GM18507 (cell line): ENCODE data around the gene ZNF709.
"Not testable (repeated sequence)": the region's sequence is repeated elsewhere in the genome, so short reads cannot be mapped to it uniquely, and the experiment has no call there.

ENCODE experiments used
- DNase-seq: peaks from one replicate; pipeline ENCODE4 v3.0.0; 2011; ENCODE audit warnings: low read depth; ENCODE audit not compliant: insufficient read length; ENCODE audit errors: extremely low spot score
- FAIRE-seq: peaks from 2 replicates; lab custom pipeline; 2011; peaks lifted over from hg19 to GRCh38; lab: Jason Lieb, UNC

The ZNF709 gene

DNA sequence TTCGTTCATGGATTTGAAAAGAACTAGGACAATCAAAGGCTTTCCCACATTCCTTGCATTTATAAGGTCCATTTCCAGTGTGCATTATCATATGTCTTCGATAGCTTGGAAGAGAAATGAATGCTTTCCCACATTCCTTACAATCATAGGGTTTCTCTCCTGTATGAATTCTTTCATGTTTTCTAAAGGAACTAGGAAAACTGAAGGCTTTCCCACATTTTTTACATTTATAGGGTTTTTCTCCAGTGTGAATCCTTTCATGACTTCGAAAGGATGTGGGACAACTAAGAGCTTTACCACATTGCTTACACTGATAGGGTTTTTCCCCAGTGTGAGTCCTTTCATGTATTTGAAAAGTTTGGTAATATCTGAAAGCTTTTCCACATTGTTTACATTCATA, 19.8 kb downstream of the ZNF709 start:
- FAIRE-seq: no peak

DNA sequence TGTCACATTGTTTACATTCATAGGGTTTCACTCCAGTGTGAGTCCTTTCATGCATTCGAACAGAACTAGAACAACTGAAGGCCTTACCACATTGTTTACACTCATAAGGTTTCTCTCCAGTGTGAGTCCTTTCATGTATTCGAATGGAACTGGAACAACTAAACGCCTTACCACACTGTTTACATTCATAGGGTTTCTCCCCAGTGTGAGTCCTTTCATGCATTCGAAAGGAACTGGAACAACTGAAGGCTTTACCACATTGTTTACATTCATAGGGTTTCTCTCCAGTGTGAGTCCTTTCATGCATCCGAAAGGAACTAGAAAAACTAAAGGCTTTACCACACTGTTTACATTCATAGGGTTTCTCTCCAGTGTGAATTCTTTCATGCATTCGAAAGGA, 20.5 kb downstream of the ZNF709 start:
- FAIRE-seq, DNase-seq: not testable (repeated sequence)

More for the DNA sequence above, 19.8 kb downstream of the ZNF709 start:
- DNase-seq: no peak

DNA sequence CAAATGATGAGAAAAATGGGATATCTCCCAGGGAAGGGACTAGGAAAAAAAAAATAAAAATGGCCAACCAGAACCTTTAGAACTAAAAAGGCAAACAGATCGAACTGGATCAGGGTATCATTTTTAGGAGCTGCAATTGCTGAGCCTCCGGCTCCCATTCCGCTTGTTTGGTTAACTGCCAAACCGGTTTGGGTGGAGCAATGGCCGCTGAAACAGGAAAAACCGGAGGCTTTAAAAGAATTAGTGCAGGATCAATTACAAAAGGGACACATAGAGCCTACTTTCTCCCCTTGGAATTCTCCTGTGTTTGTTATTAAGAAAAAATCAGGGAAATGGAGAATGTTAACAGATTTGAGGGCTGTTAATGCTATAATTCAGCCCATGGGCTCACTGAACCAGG, 31.1 kb downstream of the ZNF709 start:
- FAIRE-seq: no peak

DNA sequence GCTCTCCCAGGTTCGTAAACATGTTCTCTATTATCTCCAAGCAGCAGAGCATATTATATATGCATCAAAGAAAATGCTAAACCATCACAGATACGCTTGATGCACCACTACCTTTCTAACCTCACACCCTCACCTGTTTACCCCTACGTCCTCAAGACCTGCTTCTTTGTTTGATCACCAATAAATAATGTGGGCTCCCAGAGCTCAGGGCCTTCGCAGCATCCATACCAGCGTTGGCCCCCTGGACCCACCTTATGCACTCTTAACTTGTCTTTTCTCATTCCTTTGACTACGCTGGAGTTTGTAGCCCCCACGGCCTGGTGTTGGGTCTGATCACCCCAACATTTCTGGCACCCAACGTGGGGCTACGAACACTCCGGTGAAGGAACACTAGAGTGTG, 33.8 kb downstream of the ZNF709 start:
- no peak for DNase-seq
- no peak for FAIRE-seq

More for the DNA sequence above, 31.1 kb downstream of the ZNF709 start:
- DNase-seq: no peak

DNA sequence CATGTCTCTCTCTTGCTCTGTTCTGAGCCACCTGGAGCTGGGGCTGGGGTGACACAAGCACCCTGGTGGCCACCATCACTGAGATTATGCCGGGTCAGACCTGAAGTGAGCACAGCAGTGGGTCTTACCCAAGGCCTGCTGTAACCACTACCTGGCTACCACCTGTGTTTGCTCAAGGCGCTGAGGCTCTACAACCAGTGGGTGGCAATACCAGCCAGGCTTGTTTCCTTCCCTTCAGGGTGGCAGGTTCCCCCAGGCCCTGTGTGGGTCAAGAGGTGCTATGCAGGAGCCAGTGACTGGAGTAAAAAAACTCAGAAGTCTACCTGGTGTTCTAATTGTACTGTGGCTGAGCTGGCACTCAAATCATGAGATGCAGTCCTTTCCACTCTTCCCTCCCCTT, 35.8 kb downstream of the ZNF709 start:
- DNase-seq (no peak), FAIRE-seq (no peak)

DNA sequence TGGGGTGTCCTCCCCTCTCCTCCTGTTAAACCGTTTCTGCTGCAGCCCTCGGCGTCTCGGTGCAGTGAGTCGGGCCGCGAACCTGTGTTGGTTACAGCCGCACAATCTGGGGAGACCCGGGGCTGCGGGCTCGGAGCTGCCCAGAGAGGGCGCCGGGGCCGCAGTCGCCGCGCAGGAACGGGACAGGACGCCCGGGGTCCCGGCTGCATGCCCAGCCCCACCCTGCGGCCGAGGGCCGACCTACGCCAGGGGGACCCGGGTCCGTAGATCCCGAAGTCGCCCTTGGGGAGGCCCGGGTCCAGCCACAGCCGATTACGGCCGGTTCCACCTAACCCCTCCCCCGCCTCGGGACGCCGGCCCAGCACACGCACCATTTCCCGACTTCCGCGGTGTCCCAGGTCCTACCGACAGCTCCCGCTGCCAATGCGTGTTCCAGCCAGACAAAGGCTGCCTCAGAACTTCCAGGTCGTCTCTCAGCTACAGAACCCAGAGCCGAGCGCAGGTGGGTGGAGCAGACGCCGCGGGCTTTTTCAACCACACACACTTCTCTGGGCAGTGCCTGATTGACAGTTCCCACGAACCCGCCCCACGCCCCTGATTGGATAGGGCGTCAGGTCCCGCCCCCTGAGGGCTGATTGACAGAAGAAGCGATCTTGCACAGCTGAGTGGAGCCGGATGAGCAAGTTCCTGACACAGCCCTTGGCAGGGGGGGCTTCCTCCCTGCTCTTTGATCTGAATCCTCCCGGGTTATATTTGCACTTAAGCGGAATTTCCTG, 43.9 kb downstream of the ZNF709 start, which contains the start of gene ZNF443:
TSS of gene ZNF443 (minus strand) at position 481 of the 776 bp plus-strand sequence. CDS start at position 374, 107 bp downstream.
- FAIRE-seq: peak; percentile 99
- peak; percentile 76 for DNase-seq

DNA sequence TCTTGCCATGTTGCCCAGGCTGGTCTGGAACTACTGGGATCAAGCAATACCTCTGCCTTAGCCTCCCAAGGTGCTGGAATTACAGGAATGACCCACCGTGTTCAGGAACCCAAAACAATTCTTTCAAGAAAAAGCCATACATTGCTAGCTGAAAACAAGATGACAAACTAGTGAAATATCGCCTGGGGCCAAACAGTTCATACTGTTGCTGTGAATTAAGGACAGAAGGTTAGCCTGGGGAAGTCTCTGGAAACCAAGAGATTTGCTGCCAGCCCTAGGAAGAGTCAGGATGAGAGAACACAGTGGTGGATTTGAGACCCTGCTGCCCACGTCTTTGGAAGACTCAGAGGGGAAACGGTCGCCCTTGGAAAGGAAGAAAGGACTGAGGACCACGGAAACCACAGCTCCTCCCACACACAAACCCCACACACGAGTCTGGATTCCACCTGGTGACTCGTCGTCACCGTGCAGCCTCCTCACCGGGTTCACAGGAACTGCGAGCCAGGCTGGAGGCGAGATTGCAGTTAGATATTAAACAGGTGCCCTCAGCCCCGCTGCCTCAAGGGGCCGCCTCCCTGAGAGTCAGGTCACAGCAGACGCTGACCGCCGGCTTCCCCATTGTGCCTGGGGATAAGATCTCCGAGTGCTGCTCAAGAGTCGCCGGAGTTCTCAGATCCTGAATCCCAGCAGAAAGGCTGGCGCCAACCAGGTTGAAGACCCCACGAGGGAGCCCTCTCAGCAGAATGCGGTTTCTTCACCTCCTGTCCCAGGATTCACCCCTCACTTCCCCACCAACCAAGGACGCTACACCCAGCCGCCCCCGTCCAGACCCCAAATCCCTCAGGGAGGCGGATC, 44.7 kb downstream of the ZNF709 start:
- FAIRE-seq: peak; percentile 97
- DNase-seq: not testable (repeated sequence)

DNA sequence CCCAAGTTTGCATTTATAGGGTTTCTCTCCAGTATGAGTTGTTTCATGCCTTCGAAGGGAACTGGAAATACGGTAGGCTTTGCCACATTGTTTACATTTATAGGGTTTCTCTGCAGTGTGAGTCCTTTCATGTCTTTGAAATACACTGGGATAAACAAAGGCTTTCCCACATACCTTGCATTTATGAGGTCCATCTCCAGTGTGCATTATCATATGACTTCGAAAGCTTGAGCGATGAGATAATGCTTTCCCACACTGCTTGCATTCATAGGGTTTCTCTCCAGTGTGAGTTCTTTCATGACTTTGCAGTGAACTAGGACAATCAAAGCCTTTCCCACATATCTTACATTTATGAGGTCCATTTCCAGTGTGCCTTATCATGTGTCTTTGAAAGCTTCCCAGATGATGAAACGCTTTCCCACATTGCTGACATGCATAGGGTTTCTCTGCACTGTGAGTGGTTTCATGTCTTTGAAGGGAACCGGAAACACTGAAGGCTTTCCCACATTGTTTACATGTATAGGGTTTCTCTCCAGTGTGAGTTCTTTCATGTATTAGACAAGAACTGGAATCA, 53.8 kb downstream of the ZNF709 start:
- not testable (repeated sequence) for FAIRE-seq, DNase-seq

DNA sequence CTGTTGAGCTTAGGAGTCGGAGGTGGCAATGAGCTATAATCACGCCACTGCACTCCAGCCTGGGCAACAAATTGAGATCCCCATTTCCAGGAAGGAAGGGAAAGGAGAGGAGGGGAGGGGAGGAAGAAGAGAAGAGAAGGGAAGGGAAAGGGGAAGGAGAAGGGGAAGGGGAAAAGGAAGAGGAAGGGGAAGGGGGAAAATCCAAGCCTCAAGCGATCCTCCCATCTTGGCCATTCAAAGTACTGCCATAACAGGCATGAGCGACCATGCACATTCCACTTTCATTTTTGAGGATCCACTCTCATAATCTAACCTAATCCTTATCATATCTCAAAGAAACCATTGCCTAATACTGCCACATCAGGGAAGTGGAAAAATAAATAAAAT, 58.7 kb downstream of the ZNF709 start:
- FAIRE-seq (no peak), DNase-seq (no peak)

DNA sequence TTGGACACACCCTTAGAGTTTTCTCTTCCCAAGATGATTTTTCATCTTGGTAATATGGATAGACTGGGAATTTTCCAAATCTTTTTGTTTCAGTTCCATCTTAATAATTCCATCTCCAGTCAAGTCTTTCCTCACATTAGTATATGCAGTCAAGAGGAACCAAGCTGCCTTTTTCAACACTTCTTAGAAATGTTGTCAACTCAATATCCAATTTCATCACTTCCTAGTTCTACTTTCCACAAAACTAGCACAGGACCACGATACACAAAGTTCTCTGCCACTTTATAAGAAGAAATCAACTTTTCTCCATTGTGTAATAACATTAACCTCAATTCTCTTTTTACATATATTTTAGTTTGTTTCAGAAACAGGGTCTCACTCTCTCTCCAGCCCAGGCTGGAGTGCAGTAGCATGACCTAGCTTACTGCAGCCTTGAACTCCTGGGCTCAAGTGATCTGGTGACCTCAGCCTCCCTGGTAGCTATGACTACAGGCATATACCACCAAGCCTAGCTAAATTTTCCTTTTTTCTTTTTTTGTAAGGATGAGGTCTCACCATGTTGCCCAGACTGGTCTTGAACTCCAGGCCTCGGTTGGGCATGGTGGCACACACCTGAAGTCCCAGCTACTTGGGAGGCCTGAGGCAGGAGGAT, 59.3 kb downstream of the ZNF709 start:
- FAIRE-seq (no peak), DNase-seq (no peak)

DNA sequence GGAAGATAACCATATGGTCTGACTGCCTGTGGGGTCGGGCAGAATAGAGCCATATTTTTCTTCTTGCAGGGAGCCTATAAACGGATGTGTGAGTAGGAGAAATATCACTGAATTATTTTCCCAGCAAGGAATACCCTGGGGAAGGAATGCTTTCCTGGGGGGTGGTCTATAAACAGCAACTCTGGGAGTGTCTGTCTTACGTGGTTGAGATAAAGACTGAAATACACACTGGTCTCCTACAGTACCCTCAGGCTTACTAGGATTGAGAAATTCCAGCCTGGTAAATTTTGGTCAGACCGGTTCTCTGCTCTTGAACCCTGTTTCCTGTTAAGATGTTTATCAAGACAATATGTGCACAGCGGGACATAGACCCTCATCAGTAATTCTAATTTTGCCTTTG, 67.3 kb downstream of the ZNF709 start:
- not testable (repeated sequence) for DNase-seq, FAIRE-seq

DNA sequence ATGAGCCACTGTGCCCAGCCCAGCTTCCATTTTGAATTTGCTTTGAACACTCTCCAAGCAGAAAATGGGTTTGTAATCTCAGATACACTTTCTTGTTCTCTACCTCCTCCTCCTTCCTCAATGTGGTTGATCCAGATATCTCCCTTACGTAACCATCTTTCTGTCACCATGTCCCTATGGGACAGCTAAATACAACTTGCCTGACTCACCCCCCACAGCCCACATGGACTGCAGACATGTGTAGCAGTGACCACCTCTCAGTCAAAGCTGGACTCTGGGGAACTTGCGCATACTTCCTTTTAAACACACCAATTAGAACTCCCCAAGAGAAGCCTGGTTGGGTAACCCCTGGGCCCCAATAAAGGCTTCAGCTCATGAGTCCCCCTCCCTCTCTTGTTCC, 72.7 kb downstream of the ZNF709 start:
- no peak for FAIRE-seq

More for the DNA sequence above, 72.7 kb downstream of the ZNF709 start:
- no peak for DNase-seq
